Osteoblast (primary cell): ENCODE measurements around the gene BBS5. TPM values are rescaled to one million over a fixed set of nuclear protein-coding genes. Genes with fewer than 3 reads are reported as not detected.
"Not testable (repeated sequence)": the region's sequence is repeated elsewhere in the genome, so short reads cannot be mapped to it uniquely, and the experiment has no call there.

Source experiments
- DNase-seq: peaks from one replicate; pipeline ENCODE4 v3.0.0; 2011; ENCODE audit warnings: low spot score, mixed read lengths; ENCODE audit not compliant: insufficient read length; ENCODE audit errors: missing footprints
- H2AFZ ChIP-seq: 2 replicates; pipeline ENCODE4 v1.6.0; 2011; ENCODE audit warnings: mild to moderate bottlenecking, low read length
- H3K27ac ChIP-seq: 2 replicates; pipeline ENCODE4 v1.5.1; 2011; ENCODE audit warnings: mild to moderate bottlenecking, low read depth, low read length, moderate library complexity
- H3K27me3 ChIP-seq: 2 replicates; pipeline ENCODE4 v1.6.0; 2012; ENCODE audit warnings: mild to moderate bottlenecking, control low read depth, inconsistent platforms, low read length, moderate library complexity; ENCODE audit not compliant: insufficient read depth
- H3K36me3 ChIP-seq: 2 replicates; pipeline ENCODE4 v1.5.1; 2011; ENCODE audit warnings: mild to moderate bottlenecking, low read length, control low read depth, moderate library complexity; ENCODE audit not compliant: insufficient read depth
- H3K4me1 ChIP-seq: 2 replicates; pipeline ENCODE4 v1.5.1; 2011; ENCODE audit warnings: mild to moderate bottlenecking, low read length, control low read depth, moderate library complexity; ENCODE audit not compliant: insufficient read depth
- H3K4me2 ChIP-seq: 2 replicates; pipeline ENCODE4 v1.6.0; 2011; ENCODE audit warnings: mild to moderate bottlenecking, low read length; ENCODE audit not compliant: insufficient read depth
- H3K4me3 ChIP-seq: fragments of 200-600 bp; sonication (generic); 3 replicates; pipeline ENCODE4 v1.5.1; 2012; ENCODE audit warnings: mild to moderate bottlenecking, low read length, inconsistent platforms; ENCODE audit not compliant: insufficient read depth
- H3K79me2 ChIP-seq: 2 replicates; pipeline ENCODE4 v1.6.0; 2012; ENCODE audit warnings: mild to moderate bottlenecking, low read length, control low read depth, inconsistent platforms; ENCODE audit not compliant: insufficient read depth
- H3K9me3 ChIP-seq: 2 replicates; pipeline ENCODE4 v1.5.1; 2011; ENCODE audit warnings: low read depth, low read length, control low read depth
- H4K20me1 ChIP-seq: 2 replicates; pipeline ENCODE4 v1.6.0; 2012; ENCODE audit warnings: mild to moderate bottlenecking, low read length, control low read depth; ENCODE audit not compliant: insufficient read depth
- CTCF ChIP-seq: IDR thresholded peaks from 2 replicates; pipeline ENCODE4 v1.5.1; 2011; ENCODE audit warnings: mild to moderate bottlenecking, low read depth, low read length, moderate library complexity; ENCODE audit errors: extremely low read depth
- total RNA-seq: library from RNA; depleted of rRNA; stranded (reverse); fragments of >200 nt; gene quantifications from 2 replicates; pipeline ENCODE4 v1.2.3, GENCODE V29; 2012

The BBS5 gene
- total RNA-seq, 1 donor, result 5.8 TPM

GRCh38 chr2:169446452-169446851 lies 32.8 kb upstream of the BBS5 start:
- no peak overlapping the region for H2AFZ ChIP-seq

GRCh38 chr2:169448316-169448715 lies 31.0 kb upstream of the BBS5 start:
- Histone ChIP-seq H3K4me1 (no peaks in the 10 kb centered on the region), H4K20me1 (no peaks in the 10 kb centered on the region), H3K4me3 (no peak overlapping the region), H3K79me2 (no peaks in the 10 kb centered on the region), H2AFZ (no peak overlapping the region), H3K4me2 (no peak overlapping the region), H3K27me3 (peaks cover 1% of the 10 kb centered on the region), H3K36me3 (no peaks in the 10 kb centered on the region), H3K27ac (no peak overlapping the region), H3K9me3 (no peaks in the 10 kb centered on the region)
- DNase-seq, result no peak
- no peak for TF ChIP-seq CTCF

More at GRCh38 chr2:169446452-169446851, 32.8 kb upstream of the BBS5 start:
- no peaks in the 10 kb centered on the region for H3K9me3 ChIP-seq
- no peaks in the 10 kb centered on the region for H3K79me2 ChIP-seq
- H3K4me3 ChIP-seq, result no peak overlapping the region
- TF ChIP-seq CTCF, result no peak
- H4K20me1 ChIP-seq, result no peaks in the 10 kb centered on the region
- no peak overlapping the region for H3K27ac ChIP-seq
- H3K27me3 ChIP-seq, result peaks cover 4% of the 10 kb centered on the region
- no peak for DNase-seq
- no peak overlapping the region for H3K4me2 ChIP-seq
- H3K4me1 ChIP-seq, result no peaks in the 10 kb centered on the region
- H3K36me3 ChIP-seq, result no peaks in the 10 kb centered on the region

- H3K79me2 ChIP-seq, result no peaks in the 10 kb centered on the region
- no peaks in the 10 kb centered on the region for H3K27me3 ChIP-seq
- TF ChIP-seq CTCF, result no peak
- no peak for DNase-seq
- no peak overlapping the region for H3K4me2 ChIP-seq
- no peaks in the 10 kb centered on the region for H3K36me3 ChIP-seq
- H3K4me1 ChIP-seq, result no peaks in the 10 kb centered on the region
- H3K4me3 ChIP-seq, result no peak overlapping the region
- H4K20me1 ChIP-seq, result no peaks in the 10 kb centered on the region
- H3K9me3 ChIP-seq, result no peaks in the 10 kb centered on the region
- H3K27ac ChIP-seq, result no peak overlapping the region
- H2AFZ ChIP-seq, result no peak overlapping the region
Observed at GRCh38 chr2:169448865-169449264, 30.4 kb upstream of the BBS5 start.

GRCh38 chr2:169452080-169452479 lies 27.2 kb upstream of the BBS5 start:
- H3K4me3 ChIP-seq, result no peak overlapping the region
- DNase-seq, result no peak
- peak; percentile 43 for TF ChIP-seq CTCF
- no peaks in the 10 kb centered on the region for H3K79me2 ChIP-seq
- no peak overlapping the region for H3K4me2 ChIP-seq
- H3K36me3 ChIP-seq, result no peaks in the 10 kb centered on the region
- H2AFZ ChIP-seq, result no peak overlapping the region
- no peaks in the 10 kb centered on the region for H3K9me3 ChIP-seq
- H3K27me3 ChIP-seq, result no peaks in the 10 kb centered on the region
- H4K20me1 ChIP-seq, result no peaks in the 10 kb centered on the region
- H3K4me1 ChIP-seq, result no peaks in the 10 kb centered on the region
- no peak overlapping the region for H3K27ac ChIP-seq

- H3K4me3 ChIP-seq, DNase-seq, H3K79me2 ChIP-seq, H2AFZ ChIP-seq, H3K36me3 ChIP-seq, H3K27me3 ChIP-seq, H3K4me1 ChIP-seq, H3K4me2 ChIP-seq, H3K9me3 ChIP-seq, H4K20me1 ChIP-seq, H3K27ac ChIP-seq: not testable (repeated sequence)
Observed at GRCh38 chr2:169453044-169453443, 26.2 kb upstream of the BBS5 start.
